ENCODE measurements around the gene SMC1B.
A peak's percentile ranks its signal among the peaks of the same experiment; 100 is the strongest.

Gene SMC1B

GRCh38 chr22:45413368-45414211 lies at the start of gene SMC1B, which contains the start of gene RIBC2:
Gene SMC1B (minus strand): TSS chr22:45413599. CDS start chr22:45413567, 32 bp downstream.
Gene RIBC2 (plus strand): TSS chr22:45413693. CDS start chr22:45413887, 194 bp downstream.
- in situ Hi-C loops (cut with HindIII; ENCODE audit: low sequenced_read_pairs) = no loop called here
- peak within 1 kb of the TSS; percentile 57 for H3K4me3 ChIP-seq (ENCODE audit: low read depth, low read length)
- no peak for TF ChIP-seq CTCF (IDR thresholded peaks at IDR 0.05; ENCODE audit: low read depth, low read length, missing control alignments)
- DNase-seq (ENCODE audit: low read depth) = peak; percentile 50

- TF ChIP-seq CTCF (IDR thresholded peaks at IDR 0.05; ENCODE audit: low read depth, low read length, missing control alignments) = no peak
- in situ Hi-C loops (cut with HindIII; ENCODE audit: low sequenced_read_pairs) = no loop called here
- no peak overlapping the region for H3K4me3 ChIP-seq (ENCODE audit: low read depth, low read length)
- DNase-seq (ENCODE audit: low read depth) = no peak
These were observed 48.7 kb upstream of the SMC1B start for GRCh38 chr22:45462034-45462655.

- TF ChIP-seq CTCF (IDR thresholded peaks at IDR 0.05; ENCODE audit: low read depth, low read length, missing control alignments) = no peak
- no peak for DNase-seq (ENCODE audit: low read depth)
- H3K4me3 ChIP-seq (ENCODE audit: low read depth, low read length) = no peak overlapping the region
- in situ Hi-C loops (cut with HindIII; ENCODE audit: low sequenced_read_pairs) = no loop called here
These were observed 47.1 kb upstream of the SMC1B start for GRCh38 chr22:45460288-45461109.

- in situ Hi-C loops (cut with HindIII; ENCODE audit: low sequenced_read_pairs) = no loop called here
- no peak for DNase-seq (ENCODE audit: low read depth)
These were observed 45.8 kb upstream of the SMC1B start for GRCh38 chr22:45459235-45459634.

GRCh38 chr22:45458532-45458931 lies 45.1 kb upstream of the SMC1B start:
- TF ChIP-seq CTCF (IDR thresholded peaks at IDR 0.05; ENCODE audit: low read depth, low read length, missing control alignments) = no peak
- H3K4me3 ChIP-seq (ENCODE audit: low read depth, low read length) = no peak overlapping the region
- in situ Hi-C loops (cut with HindIII; ENCODE audit: low sequenced_read_pairs) = no loop called here
- no peak for DNase-seq (ENCODE audit: low read depth)

More at GRCh38 chr22:45459235-45459634, 45.8 kb upstream of the SMC1B start:
- H3K4me3 ChIP-seq (ENCODE audit: low read depth, low read length) = no peak overlapping the region
- no peak for TF ChIP-seq CTCF (IDR thresholded peaks at IDR 0.05; ENCODE audit: low read depth, low read length, missing control alignments)

GRCh38 chr22:45456811-45457210 lies 43.4 kb upstream of the SMC1B start:
- in situ Hi-C loops (cut with HindIII; ENCODE audit: low sequenced_read_pairs) = no loop called here
- TF ChIP-seq CTCF (IDR thresholded peaks at IDR 0.05; ENCODE audit: low read depth, low read length, missing control alignments) = no peak
- no peak for DNase-seq (ENCODE audit: low read depth)
- H3K4me3 ChIP-seq (ENCODE audit: low read depth, low read length) = no peak overlapping the region

All from astrocyte of the cerebellum (primary cell).